ENCODE results near the gene AKAP13.

AKAP13 gene

DNA sequence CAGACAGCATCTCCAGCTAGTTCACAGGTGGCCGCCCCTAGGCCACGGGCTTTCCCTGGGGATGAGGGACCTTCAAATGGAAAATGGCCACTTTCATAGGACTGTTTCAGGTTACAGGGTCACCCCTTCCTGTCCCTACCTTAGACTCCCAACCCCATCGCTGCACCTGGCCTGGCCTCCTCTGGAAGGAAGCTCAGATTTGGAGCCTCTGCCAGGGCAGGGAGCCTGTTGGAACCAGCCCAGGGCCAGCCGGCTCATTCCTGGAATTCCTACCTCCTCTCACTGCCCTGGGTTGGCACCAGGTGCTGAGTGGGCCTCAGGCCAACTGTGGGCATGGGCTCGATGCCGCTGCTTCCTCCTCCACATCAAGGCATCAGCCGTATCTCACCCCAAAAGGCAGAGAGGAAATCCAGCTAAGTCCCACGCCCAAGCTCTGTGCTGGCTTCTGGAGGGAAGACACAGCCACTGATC, 372.1 kb downstream of the AKAP13 start:
- no peak overlapping the region for H3K4me3 ChIP-seq (ENCODE audit: low read depth, low read length)
- TF ChIP-seq, protein P1, sequence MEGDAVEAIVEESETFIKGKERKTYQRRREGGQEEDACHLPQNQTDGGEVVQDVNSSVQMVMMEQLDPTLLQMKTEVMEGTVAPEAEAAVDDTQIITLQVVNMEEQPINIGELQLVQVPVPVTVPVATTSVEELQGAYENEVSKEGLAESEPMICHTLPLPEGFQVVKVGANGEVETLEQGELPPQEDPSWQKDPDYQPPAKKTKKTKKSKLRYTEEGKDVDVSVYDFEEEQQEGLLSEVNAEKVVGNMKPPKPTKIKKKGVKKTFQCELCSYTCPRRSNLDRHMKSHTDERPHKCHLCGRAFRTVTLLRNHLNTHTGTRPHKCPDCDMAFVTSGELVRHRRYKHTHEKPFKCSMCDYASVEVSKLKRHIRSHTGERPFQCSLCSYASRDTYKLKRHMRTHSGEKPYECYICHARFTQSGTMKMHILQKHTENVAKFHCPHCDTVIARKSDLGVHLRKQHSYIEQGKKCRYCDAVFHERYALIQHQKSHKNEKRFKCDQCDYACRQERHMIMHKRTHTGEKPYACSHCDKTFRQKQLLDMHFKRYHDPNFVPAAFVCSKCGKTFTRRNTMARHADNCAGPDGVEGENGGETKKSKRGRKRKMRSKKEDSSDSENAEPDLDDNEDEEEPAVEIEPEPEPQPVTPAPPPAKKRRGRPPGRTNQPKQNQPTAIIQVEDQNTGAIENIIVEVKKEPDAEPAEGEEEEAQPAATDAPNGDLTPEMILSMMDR (IDR thresholded peaks at IDR 0.05; ENCODE audit: insufficient read depth, low read length, missing control alignments): no peak
- ChIA-PET CTCF (interaction anchor here (0.6 to 2.4 kb wide), 6 partner anchors 9 to 89 kb away, joined by 3 to 8 read pairs (median 4); no protein-coding TSS in a partner anchor), POLR2A (no interaction called here)
- no peak for DNase-seq (ENCODE audit: low read depth, low spot score)

- DNase-seq (ENCODE audit: low read depth, low spot score): no peak
- ChIA-PET POLR2A (no interaction called here), CTCF (interaction anchor here (0.7 to 2.4 kb wide), 2 partner anchors 12 to 87 kb away, joined by 3 to 8 read pairs; no protein-coding TSS in a partner anchor)
- no peak overlapping the region for H3K4me3 ChIP-seq (ENCODE audit: low read depth, low read length)
- TF ChIP-seq, protein P1 (IDR thresholded peaks at IDR 0.05; ENCODE audit: insufficient read depth, low read length, missing control alignments): no peak
Observed at GRCh38 chr15:85753261-85753660, 372.9 kb downstream of the AKAP13 start.

- DNase-seq (ENCODE audit: low read depth, low spot score): no peak
- POLR2A ChIA-PET: no interaction called here
- TF ChIP-seq, protein P1 (IDR thresholded peaks at IDR 0.05; ENCODE audit: insufficient read depth, low read length, missing control alignments): no peak
- CTCF ChIA-PET: interaction anchor here (1.9 kb wide), 1 partner anchor 86 kb away, joined by 7 read pairs; no protein-coding TSS in a partner anchor
- H3K4me3 ChIP-seq (ENCODE audit: low read depth, low read length): no peak overlapping the region
Observed at GRCh38 chr15:85753791-85754452, 373.5 kb downstream of the AKAP13 start.

GRCh38 chr15:85754989-85755388, 374.6 kb downstream of the AKAP13 start:
- CTCF ChIA-PET: interaction anchor here (1.3 to 1.9 kb wide), 2 partner anchors 9 to 85 kb away, joined by 3 to 7 read pairs; no protein-coding TSS in a partner anchor
- POLR2A ChIA-PET: no interaction called here
- TF ChIP-seq, protein P1 (IDR thresholded peaks at IDR 0.05; ENCODE audit: insufficient read depth, low read length, missing control alignments): no peak

GRCh38 chr15:85755471-85755870, 375.1 kb downstream of the AKAP13 start:
- no peak for DNase-seq (ENCODE audit: low read depth, low spot score)
- ChIA-PET POLR2A (no interaction called here), CTCF (interaction anchor here (0.6 to 1.9 kb wide), 3 partner anchors 8 to 85 kb away, joined by 3 to 7 read pairs (median 3); no protein-coding TSS in a partner anchor)
- TF ChIP-seq, protein P1 (IDR thresholded peaks at IDR 0.05; ENCODE audit: insufficient read depth, low read length, missing control alignments): no peak
- H3K4me3 ChIP-seq (ENCODE audit: low read depth, low read length): no peak overlapping the region

More at GRCh38 chr15:85754989-85755388, 374.6 kb downstream of the AKAP13 start:
- no peak for DNase-seq (ENCODE audit: low read depth, low spot score)
- no peak overlapping the region for H3K4me3 ChIP-seq (ENCODE audit: low read depth, low read length)

DNA sequence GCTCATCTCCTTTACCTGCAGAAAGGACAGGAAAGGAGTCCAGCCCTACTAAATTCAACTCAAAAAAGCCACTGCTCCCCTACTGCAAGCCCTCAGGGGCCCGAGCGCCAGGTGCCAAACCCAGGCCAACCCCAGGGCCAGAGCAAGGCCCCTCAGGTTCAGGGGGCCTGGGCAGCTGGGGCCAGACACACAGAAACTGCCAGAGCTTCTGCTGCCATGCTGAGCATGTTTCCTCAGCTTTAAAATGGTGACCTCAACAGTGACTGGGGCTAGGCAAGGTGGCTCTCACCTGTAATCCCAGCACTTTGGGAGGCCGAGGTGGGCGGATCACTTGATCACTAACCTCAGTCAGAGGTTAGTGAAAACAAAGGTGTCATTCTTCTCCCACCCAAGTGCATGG, 375.5 kb downstream of the AKAP13 start:
- ChIA-PET POLR2A (no interaction called here), CTCF (interaction anchor here (0.6 to 1.9 kb wide), 2 partner anchors 75 to 84 kb away, joined by 3 to 7 read pairs; no protein-coding TSS in a partner anchor)
- no peak for DNase-seq (ENCODE audit: low read depth, low spot score)
- TF ChIP-seq, protein P1 (IDR thresholded peaks at IDR 0.05; ENCODE audit: insufficient read depth, low read length, missing control alignments): no peak
- no peak overlapping the region for H3K4me3 ChIP-seq (ENCODE audit: low read depth, low read length)
